ENCODE measurements around the gene RPS5. TPM values are rescaled to one million over a fixed set of nuclear protein-coding genes. Genes with fewer than 3 reads are reported as not detected.

Gene RPS5
- total RNA-seq, 4 donors from 2014 or later = 904 to 1,484 (median 1,230) TPM

- TF ChIP-seq CTCF (IDR thresholded peaks at IDR 0.05; ENCODE audit: low read depth) = no peak
Observed at GRCh38 chr19:58354478-58355030, 32.5 kb upstream of the RPS5 start.

- TF ChIP-seq CTCF (IDR thresholded peaks at IDR 0.05; ENCODE audit: low read depth) = no peak
Observed at GRCh38 chr19:58355215-58355796, 31.8 kb upstream of the RPS5 start.

- TF ChIP-seq CTCF (IDR thresholded peaks at IDR 0.05; ENCODE audit: low read depth) = no peak
Observed at GRCh38 chr19:58355908-58356765, 30.9 kb upstream of the RPS5 start.

- TF ChIP-seq CTCF (IDR thresholded peaks at IDR 0.05; ENCODE audit: low read depth) = no peak
Observed at GRCh38 chr19:58356766-58357480, 30.1 kb upstream of the RPS5 start.

- no peak for TF ChIP-seq CTCF (IDR thresholded peaks at IDR 0.05; ENCODE audit: low read depth)
Observed at GRCh38 chr19:58357481-58358145, 29.5 kb upstream of the RPS5 start.

GRCh38 chr19:58361900-58362271, 25.2 kb upstream of the RPS5 start:
- TF ChIP-seq CTCF (IDR thresholded peaks at IDR 0.05; ENCODE audit: low read depth) = no peak

Measured in subcutaneous adipose tissue (tissue), 4 donors.